Measurements from ENCODE around the gene ADRA1B.
"Not testable (repeated sequence)": the region's sequence is repeated elsewhere in the genome, so short reads cannot be mapped to it uniquely, and the experiment has no call there.

Gene ADRA1B

DNA sequence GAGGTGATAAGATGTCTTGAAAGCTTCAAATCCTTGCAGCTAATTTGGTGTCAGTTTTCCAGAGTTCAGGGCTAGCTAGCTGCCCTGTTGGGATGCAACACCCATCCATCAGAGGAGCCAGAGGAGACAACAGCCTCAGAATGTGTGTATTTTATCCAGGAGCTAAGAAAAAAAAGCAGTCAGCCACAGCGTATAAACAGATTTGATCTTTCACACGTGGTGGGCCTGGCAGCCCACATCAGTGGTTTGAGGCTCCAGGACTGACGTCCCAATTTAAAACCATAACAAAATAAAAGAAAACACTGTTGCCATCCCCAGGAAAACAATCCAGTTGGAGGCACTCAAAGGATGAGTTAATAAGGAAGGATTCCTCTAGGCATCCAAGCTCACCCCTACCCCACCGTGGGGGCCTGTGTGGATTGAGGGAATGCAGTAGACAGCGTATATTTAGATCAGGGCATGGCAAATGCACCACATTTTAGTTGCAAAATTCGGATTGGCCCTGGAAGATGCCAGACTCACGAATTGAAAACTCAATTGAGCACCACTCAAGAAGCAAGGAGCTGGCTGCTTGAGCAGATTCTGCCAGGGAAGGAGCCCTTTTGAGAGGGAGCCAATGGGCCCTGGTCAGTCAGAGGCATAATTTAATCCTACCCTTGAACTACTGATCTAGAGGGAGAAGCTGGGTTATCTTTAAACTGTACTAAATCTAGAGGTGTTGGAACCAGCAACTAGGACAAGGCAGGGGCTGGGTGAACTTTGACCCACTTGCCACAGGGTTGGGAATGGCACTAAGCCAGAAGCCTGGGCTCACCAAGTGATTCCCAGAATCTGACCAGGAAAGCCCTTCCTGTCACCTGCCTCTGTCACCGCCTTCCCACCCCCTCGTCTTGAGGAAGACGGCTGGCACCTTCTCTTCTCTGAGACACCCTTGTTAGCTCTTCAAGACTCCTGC, 17.5 kb downstream of the ADRA1B start:
- no peak for DNase-seq

DNA sequence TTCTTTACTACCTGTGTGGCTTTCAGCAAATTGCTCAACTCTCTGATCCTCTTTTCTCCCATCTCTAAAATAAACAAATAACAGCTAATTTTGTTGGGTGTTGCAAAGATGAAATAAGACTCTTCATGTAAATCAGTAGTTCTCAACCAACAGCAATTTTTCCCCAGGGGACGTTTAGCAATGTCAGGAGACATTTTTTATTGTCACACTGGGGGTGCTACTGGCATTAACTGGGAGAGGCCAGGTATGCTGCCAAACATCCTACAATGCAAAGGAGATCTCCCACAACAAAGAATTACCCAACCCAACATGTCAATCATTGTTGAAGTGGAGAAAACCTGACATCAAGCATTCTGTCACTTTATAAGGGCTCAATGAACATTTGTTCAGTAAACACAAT, 19.7 kb downstream of the ADRA1B start:
- DNase-seq = no peak

DNA sequence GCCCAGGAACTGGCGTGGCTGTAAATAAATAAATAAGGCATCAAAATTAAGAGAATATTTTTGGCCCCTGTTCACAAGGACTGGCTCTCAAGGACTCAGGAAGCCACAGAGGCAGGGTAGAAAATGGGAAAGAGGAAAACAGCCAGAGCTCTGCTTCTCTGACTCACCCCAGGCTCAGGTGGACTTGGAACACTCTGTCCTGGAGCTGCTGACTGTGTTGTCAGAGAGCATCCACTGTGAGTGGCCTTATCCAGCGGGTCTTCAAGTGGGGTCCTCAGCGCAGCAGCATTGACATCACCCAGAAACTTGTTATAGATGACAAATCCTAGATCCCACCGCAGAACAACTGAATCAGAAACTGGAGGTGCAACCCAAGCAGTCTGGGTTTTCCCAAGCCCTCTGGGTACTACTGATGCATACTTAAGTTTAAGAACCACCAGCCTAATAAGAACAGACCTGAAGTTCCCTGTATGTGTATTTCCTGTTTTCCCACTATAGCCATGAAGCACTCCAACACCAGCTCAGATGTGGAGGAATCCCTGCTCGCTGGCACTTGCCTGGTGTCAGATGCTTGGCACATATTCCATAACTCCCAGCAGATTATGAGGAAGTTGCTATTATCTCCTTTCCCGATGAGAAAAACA, 20.5 kb downstream of the ADRA1B start:
- no peak for DNase-seq

DNA sequence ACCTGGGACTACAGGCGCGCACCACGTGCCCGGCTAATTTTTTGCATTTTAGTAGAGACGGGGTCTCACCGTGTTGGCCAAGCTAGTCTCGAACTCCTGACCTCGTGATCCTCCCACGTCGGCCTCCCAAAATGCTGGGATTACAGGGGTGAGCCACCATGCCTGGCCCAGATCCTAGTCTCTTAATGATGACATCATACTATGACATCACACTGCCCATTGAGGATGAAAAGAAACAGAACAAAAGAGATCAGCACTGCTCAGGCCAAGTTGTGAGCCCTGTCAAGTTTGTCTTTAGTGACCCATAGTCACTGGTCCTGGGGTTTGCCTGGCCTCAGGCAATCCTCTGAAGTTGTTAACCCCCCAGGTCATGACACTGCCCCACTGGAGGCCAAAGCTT, 21.3 kb downstream of the ADRA1B start:
- no peak for DNase-seq

DNA sequence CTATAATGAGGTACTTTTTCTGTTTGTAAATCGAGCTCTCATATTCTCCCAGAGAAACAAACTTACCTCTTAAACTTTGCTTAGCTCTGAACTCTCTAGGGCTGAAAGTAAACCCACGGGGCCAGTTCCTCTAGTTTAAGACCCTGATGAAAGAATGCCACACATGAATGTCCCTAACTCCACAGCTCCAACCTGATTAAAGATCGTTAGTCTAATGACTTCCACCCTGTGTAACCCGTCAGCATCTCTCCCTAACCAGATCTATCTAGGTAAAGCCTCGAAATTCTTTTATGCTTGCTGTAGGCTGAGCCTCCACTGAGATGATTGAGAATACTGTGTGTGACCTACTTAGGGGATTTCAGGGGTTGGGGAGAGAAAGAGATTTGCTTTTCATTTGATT, 27.0 kb downstream of the ADRA1B start:
- DNase-seq = no peak

DNA sequence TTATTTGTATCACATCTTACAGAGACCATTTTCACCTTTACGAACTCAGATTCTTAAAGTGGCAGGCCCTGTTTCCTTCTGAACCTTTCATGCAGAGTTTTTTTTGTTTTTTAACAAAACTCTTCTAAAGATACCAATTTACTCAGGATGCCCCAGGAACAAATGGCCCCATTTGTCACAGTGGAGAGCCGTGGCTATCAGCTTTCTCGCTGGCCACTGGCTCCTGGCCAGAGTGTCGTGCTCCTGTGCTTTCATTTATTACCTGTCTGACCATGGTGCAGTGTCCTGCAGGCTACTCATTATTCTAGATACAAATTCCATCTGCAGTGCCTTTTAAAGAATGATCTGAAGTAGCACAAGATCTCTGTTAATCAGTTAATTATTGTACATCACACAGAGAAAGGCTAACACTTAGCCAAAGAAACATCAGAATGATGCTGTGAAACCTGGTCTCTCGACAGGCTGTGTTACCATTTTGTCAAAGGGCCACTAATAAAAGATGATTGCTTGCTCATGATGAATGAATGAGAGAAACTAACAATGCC, 27.8 kb downstream of the ADRA1B start:
- DNase-seq = no peak

DNA sequence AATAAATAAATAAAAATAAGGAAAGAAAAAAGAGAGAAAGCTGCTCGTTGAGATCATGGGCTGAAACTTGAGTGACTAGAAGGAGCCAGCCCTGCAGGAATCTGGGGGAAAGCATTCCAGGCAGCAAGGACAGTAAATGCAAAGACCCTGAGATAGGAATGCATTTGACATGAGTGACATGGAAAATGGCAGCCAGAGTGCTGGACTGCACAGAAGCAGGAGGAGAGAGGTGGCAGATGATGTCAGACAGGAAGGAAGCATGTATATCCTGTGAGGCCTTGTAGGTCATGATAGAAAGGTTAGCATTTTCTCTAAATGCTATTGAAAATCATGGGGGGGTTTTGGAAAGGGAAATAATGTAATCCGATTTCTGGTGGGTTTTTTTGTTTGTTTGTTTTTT, 29.1 kb downstream of the ADRA1B start:
- DNase-seq = no peak

DNA sequence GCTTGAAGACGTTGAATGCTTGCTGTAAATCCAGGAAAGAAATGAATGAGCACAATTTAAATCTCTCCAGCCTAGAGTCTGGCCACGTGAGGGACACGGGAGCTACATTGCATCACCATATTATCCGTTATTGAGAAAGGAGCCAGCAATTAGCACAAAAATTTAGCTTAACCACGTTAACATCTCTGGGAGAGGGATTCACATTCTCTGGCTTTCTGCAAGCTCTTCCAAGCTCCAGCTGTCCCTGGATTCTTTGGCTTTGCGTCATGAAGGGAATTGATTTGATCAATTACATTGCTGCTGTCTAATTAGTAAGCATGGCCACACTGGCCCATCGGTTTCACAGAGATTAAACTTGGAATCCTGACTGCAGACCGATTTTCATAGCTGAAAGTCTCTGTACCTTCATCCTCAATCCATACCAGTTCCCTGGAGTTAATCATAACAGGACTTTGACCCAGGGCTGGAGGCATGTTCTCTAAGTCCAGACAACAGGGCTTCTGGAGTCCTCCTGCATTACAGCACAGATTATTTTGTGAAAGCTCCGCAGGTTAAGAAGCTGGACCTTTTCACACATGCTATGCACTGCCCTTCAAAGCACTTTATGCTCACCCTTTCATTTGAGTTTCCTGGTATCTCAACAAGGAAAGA, 31.6 kb downstream of the ADRA1B start:
- no peak for DNase-seq

DNA sequence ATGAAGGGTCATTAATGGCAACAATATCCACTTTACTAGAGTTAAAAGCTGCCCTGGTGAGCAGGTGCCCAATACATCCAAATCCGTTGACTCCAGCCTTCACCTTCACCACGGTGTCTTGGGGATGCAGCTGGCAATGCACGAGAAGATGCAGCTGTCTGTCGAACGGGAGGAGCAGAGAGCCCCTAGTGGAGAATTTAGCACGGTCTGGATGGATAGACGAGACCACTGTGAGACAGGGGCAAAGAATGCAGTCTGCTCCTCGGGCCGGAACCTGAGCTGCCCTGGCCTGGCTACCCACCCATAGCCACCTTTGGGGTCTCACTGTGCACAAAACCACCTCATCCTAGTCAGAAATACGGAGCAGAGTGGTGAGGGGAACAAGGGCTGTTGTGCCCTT, 35.1 kb downstream of the ADRA1B start:
- no peak for DNase-seq

DNA sequence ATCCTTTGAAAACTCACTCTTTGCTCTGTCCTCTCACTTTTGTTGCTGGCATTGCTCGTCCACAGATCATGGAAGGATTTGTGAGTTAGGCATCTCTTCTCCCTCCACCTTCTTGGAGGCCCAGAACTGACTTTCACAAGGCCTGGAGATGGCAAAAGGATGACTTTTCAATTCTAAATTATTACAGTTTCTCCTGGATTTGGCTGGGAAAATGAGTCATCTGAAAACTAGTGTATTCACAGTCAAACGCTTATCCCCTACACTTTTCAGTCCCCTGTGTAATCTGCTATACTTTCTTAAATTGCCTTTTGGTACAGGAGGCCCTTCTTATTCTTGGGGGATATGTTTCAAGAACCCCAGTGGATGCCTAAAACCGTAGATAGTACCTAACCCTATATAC, 35.6 kb downstream of the ADRA1B start:
- DNase-seq = no peak

DNA sequence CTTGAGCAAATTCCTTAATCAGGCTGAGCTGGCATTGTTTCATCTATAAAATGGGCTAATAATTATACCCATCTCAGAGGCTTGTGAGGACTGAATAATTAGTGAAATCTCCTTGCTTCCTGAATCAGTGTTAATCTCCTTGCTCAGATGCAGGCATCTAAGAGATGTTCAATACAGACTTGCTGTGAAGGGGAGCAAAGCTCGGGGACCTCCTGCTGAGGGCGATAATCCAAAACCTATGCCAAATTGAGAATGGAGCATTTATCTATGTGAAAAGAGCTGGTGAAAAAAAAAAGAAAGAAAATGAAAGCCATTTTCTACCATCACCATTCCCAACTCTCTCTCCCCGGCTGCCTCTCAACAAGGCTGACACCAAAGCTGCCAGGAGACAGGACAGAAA, 37.3 kb downstream of the ADRA1B start:
- DNase-seq = no peak

DNA sequence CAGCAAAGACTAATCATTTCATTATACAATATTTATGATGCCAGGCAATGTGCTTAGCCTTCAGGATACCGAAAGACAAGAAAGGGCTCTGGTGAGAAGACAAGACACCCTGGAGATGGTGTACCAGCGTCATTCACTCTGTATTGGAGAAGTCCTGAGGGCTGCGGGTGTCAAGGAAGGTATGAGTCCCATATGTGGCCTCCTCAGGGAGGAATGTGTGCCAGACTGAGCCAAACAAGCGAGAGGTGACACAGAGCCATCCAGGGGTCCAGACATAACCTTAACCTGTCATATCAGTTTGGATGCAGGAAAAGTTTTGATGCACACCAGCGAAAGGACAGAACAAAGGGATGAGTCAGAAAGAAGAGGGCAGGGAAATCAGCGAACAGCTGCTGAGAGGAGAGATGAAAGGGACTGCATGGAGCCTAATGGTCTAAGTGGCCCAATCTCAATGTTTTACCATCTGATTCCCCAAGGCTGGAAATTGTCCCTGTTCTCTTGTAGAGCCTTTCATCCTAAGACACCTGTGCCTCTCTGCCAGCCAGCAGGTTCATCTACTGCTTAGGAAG, 38.9 kb downstream of the ADRA1B start:
- no peak for DNase-seq

DNA sequence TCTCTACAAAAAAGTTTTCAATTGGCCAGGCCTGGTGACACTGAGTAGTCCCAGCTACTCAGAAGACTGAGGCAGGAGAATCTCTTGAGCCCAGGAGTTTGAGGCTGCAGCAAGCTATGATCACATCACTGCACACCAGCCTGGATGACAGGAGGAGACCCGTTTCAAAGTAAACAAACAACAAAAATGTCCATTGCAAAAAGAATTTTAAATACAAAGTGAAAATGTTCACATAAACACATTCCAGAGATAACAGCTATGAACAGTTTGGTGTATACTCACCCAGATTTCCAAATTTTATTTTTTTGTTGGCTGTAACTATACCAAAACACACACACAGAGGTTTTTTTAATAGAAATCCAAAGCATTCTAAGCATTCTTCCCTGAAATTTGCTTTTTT, 39.8 kb downstream of the ADRA1B start:
- DNase-seq = no peak

DNA sequence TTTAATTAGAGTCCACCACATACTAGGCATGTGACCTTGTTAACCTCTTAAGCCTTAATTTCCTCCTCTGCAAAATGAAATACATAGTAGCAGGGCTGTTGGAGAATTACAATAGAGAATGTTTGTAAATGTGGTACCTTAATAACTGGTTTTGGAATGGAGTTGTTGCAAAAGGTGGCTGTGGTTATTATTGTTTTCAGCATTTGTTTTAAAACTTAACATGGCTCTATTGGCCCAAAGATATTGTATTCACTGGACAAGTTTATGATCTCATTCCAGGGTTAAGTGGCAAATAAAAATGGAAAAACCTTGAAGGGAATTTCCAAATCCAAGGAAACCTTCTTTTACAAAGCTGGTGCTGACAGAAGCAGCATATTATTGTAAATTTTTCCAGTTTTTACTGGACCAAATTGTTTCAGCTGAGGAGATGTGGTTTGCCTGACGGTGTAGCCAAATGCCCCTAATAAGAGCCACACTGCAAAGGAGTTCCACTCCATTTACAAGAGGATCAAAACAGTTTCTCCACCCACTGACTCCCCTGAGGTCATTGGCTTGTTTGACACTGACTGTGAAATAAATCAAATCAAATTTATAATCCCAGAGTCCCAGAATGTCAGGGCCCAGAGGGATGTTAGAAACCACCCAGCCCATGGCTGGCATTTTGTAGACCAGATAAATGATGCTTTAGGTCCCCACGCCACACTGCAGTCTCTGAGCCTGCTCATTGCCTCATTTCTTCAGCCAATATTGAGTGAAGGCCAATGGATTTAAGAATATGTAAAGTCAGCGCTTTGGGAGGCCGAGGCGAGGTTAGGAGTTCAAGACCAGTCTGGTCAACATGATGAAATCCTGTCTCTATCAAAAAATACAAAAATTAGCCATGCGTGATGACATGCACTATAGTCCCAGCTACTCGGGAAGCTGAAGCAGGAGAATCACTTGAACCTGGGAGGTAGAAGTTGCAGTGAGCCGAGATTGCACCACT, 45.2 kb downstream of the ADRA1B start:
- no peak for DNase-seq

DNA sequence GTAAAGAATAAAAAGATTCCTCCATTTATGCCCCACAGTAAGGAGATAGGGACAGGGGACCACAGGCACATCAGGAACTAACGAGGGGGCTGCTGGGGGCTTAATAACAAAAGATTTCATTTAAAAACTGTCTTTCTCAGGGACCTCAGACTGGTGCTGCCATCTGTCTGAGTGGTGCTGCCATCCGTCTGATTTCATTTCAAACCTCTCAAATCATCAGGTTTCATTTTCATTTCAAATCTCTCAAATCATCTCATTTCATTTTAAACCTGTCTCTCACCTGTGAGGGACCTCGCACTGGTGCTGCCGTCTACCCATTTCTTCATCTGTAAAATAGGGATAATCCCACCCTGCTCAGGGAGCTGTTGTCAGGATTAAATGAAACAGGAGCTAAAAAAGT, 45.9 kb downstream of the ADRA1B start:
- no peak for DNase-seq

DNA sequence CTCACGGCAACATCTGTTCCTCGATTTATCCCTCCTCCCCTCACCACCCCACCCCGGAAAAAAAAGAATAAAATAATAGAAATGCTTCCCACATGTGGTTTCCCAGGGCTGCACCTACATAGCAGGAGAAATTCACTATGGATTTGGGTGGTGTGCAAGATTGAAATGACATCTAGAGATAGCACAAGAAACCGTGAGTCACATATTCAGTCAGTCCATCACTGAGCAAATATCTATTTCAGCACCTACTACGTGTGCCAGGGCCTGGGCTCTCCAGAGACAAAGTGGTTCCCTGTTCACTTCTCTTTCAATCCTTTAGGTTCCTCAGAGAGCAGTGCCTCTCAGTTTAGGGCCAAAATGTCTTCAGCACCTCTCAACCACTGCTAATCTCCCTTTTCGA, 47.7 kb downstream of the ADRA1B start:
- DNase-seq = no peak

DNA sequence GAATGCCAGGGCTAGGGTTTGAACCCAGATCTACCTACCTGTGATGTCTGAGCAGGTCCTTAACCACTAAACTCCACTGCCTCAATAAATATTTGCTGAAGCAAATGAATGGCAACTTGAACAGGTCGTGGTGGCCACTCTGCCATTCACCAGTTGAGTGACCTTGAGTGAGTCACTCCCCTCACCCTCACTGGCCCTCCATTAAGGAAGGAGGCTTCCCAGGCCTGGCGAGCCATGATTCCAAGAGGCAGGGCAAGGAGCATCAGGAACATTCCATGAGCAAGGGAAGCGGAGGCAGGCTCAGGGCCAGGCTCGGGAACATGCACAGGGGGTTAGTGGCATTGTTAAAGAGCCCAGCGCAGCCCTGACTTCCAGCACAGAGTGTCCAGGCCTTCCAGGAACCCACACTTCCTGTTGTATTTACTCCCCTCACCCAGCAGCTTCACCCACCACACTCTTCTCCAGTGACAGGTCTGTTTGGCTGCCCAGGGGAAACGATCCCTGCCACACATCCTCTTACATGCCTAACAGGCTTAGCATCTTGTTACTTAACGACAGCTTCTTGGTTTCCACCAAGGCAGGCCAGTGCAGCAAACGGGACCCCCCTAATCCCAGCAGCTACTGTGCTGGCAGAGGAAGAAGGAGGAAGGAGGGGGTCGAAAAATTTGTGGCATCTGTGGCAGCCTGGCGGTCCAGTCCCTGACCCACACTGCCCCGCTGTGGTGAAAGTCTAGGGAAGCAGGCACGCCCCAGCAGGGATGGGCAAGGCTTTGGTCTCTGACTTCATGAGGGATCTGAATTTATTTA, 49.0 kb downstream of the ADRA1B start:
- DNase-seq = peak; percentile 2

DNA sequence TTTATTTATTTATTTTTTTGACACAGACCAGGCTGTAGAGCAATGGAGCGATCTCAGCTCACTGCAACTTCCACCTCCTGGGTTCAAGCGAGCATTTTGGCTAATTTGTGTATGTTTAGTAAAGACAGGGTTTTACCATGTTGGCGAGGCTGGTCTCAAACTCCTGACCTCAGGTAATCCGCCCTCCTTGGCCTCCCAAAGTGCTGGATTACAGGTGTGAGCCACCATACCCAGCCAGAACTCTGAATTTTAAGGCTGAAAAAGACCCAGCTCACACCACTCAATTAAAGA, 49.5 kb downstream of the ADRA1B start:
- DNase-seq = not testable (repeated sequence)

DNA sequence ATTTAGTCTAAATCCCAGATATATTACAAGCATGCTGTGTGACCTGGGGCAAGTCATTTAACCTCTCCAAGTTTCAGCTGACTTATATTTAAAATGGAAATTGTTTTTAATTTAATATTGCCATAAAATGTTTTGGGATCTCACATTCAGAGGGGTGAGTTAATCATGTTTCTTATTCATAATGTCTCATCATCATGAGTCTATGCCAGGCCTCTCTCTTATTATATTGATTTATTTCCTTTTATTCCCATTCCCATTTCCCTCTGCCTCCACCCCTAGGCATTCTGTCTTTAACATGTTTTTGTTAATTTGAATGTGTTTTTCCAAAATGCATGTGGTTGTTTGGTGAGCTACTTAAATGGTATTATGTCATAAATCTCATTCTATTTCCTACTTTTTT, 53.7 kb downstream of the ADRA1B start:
- DNase-seq = no peak

DNA sequence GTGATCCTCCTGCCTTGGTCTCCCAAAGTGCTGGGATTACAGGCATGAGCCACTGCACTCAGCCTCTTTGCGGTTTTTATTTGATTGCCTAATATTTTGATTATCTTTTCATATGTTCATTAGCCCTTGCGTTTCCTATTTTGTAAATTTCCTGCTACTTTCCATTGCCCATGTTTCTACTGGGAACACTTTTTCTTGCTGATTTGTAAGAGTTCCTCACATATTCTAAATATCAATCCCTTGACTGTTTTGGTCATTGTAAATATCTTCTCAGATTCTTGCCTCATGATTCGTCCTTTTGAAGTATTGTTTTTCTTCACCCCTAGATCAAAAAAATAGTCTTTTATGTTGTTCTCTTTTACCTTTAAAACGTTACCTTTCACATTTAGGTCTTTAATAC, 54.8 kb downstream of the ADRA1B start:
- no peak for DNase-seq

DNA sequence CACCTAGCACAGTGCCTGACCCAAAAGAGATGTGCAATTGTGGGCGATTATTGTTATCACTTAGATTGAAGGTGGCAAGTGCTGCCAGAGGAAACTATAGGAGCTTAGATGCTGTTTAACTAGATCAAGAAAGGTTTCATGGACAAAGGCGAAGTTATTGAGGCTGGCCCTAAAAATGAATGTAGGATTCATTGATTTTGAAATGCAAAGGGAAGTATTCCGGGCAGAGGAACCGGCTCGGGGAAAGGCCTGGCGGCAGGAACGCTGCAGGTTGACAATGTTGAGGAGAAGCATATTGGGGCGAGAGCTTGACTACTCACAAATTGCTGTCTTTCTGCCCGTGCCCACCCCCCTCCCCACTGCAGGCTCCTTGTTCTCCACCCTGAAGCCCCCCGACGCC, 55.2 kb downstream of the ADRA1B start:
- no peak for DNase-seq

Data from NCI-H1092 (cell line).